OCI-M1 (cell line): ENCODE results near the gene ZMYND10.

Experiments used
- DNase-seq: peaks from one replicate; lab custom pipeline; 2025; lab: John Stamatoyannopoulos, UW

The ZMYND10 gene

DNA sequence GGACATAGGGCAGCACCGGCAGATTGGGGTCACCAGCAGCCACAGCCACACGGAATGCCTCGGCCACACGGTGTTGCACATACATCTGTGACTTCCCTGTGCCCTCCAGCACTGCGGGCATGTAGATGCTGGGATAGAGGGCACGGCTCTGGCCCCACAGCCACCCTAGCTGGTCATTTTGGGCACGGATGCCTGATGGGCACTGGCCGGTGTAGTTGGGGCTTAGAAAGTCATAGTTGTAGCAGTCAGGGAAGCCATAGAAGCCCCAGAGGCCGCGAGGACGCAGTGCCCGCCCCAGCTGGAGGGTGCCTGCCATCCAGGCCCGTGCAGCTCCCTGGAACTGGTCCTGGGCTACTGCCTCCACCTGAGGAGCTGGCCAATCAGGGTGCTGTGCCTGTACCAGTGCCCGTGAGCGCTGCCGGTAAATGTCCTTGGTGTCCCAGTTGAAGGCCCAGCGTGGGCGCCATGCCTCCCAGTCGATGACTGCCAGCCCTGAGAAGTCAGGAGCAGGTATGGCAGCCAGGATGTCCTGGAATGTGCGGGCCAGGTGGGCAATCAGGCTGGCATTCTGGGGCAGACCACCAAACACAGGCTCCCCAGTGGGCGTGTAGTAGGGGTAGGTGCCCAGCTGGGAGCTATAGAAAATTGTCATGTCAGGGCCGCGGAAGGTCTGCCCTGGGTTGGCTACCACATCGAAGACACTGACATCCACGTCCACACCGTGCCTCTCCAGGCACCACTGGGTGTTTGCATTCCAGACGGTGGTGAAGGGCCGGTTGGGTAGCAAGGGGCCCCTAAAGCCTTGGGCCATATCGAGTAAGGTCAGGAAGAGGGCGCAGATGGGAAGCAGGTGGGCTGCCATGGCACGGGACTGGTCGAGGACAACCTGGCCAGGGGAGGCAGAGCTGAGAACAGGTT lies 43.2 kb downstream of the ZMYND10 start:
- DNase-seq: no peak

DNA sequence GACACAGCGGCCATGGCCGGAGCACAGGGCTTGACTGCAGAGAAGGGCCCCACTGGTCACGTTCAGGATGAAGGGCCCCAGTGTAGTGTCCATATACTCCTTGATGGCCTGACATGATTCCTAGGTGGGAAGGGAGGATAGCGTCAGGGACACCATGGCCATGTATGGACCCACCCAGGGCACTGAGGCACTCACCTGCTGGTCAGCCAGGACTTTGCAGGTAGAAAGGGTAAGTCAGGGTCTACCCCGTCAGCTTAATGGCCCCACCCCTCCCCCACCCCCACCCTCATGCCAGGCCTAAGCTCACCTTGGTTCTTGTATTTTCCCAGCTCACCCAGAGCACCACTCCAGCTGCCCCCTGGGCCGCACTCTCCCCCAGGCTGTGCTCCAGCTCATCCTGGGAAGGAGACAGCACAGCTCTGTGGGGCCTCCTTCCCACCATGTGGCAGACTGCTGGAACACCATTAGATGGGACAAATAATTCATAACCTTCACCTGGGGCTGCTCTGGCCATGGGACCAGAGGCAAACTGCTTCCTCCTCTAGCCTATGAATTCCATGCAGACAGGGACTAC lies 44.8 kb downstream of the ZMYND10 start:
- DNase-seq: no peak

DNA sequence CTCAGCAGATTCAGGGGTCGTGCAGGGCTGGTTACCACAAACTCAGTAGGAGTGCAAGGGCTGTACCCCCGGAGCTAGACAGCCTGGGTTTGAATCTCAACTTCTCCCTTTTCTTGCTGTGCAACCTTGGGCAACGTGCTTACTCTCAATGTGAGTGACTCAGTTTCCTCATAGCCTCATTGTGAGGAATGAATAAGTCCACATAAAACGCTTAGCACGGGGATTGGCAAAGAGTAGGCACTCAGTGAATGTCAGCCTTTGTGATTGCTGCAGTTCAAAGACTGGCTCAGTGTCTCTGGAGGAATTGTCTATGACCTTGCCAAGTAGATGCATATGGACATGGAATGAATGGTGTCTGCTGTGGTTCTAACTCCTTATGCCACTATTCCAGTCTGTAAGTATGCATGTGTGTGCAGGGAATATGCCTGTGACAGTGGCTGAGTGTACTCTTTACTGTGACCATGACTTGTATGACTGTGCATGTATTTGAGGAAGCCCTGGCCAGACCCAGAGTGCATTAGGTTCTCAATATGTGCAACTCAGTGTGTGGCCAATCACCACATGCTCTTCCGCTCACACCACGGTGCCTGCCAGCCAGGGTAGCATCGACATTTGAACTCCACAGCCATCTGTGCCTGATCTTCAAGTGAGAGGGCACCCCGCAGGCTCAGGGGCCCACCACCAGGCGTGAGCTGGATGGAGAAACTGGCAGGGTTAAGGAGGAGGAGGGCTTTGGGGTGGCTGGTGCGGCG lies 45.4 kb downstream of the ZMYND10 start:
- DNase-seq: peak; percentile 30

DNA sequence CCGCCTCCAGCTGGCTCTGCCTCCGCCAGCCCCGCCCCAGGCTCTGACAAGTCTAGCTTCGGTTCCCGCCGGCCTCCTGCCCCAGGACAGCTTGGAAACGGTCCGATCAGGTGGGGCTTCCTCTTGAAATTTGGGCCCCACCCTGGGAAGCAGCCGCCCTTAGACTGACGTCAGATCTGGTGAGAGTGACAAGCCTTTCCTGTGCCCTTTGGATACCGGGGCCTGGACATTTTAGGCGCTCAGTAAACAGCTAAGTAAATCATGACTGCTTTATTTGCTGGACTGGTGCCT lies 45.9 kb downstream of the ZMYND10 start:
- no peak for DNase-seq

DNA sequence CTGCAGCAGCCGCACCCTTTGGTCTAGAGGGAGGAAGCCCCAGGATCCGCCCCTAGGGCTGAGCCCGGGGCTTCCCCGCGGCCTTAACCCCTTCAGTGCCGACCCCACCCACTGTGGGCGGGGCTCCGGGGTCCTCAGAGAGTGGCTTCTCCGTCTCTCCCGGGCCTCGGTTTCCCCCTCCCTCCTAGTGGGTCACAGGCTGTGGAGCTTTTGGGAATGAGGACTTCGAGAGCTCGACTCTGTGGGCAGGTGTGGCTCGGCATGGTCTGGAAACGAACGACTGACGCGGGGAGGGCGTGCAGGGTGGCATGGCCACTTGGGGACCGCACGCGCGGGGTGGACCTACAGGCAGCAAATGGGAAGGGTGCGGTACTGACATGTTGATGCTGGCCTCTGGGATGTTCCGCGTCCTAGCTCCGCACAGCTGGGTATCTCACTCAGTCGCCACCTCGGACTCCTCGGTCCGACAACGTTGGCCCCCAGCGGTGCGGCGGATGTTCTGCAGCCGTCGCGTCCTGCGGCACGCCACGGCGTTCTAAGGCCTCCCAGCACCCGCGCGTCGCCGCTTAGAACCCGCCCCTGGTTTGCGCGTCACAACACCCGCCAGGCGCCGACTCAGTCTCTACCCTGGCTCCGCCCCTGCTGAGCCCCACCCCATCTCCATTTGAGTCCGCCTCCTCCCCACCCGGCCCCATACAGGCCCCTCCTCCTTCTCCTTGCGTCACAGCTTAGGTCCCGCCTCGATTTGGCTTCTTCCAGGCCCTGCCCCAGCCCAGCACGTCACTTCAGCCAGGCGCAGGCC lies 46.5 kb downstream of the ZMYND10 start, which contains the start of the genes HYAL3 and NAA80:
HYAL3 (minus strand) TSS at position 570 of the 802 bp plus-strand sequence. CDS start 3,803 bp downstream, outside the sequence.
NAA80 (minus strand) TSS at position 570 of the 802 bp plus-strand sequence. CDS start 1,942 bp downstream, outside the sequence.
- DNase-seq: peak; percentile 98

DNA sequence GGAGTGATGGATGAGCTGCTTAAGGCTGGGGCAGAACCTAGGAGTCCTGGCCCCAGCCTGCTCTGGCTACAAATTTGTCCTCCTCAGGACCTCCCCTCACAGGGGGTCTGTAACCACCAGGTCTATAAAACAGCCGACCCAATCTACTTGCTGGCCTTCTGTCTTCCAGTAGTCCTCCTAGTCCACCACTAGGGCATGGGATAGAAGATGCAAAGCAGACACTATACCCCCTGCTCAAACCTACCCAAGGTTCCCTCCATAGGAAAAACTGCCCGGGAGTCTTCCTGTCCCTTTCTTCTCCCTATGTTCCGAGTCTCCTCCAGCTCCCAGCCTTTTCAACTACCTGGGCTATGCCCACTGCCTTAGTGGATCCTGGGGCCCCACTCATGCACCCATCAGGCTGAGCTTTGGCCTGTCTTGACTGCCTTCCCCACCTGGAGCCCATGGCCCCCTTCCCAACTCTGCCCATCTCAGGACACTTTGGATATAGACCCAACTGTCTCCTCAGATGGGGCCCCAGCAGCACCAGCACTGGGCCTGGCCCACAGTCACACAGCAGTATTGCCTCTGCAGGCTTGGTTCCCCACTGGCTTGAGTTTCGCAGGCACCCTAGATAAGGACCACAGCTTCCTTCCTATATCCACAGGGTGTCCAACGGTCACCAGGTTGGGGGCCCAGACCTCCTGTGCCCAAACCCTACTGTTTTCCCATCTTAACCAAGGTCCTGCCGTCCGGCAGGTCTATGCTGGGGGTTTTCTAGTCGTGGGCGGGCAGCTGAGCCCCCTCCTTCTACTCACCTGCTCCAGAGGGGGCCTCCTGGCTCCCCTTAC lies 47.4 kb downstream of the ZMYND10 start:
- peak; percentile 35 for DNase-seq

DNA sequence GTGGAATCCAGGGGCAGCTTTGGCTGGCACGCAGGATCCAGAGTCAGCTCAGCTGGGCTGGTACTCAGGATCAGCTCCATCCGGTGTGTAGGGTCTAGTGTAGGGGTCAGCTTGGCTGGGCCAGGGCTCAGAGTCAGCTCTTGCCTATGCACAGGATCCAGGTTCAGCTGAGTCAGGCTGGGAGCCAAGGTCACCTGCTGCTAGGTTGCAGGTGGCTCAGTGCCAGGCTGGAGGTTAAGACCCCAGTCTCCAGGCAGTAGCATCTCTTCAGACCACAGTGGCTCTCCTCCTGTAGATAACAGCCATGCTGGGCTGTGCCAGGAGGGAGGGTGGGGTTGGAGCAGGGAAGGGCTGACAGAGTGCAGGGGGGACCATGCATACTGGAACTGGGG lies 48.2 kb downstream of the ZMYND10 start:
- DNase-seq: no peak

DNA sequence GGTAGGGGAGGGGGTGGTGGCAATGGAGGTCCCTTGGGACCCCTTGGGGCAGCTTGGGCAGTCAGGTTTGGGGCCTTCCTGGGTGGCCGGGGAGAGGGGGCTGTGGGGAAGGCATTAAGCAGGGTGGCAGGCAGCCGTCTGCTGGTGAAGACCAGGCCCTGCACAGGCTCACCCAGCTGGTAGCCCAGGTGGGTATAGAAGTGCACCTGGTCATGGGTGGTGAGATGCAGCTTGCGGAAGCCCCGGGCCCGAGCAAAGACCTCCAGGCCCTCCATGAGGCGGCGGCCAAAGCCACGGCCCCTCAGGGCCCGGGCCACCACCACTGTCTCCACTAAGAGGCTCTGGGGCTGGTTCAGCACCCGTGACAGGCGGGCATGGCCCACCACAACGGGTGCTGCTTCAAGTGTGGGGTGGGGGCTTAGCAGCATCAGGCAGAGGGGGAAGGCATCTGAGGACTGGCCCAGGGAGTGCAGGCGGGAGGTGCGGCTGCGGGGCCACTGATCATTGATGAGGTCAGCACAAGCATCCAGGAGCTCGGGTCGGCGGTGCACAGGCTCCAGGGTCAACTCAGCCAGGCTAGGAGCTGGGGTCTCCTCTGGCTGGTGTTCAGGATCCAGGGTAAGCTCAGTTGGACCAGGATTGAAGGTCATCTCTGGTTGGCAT lies 48.7 kb downstream of the ZMYND10 start:
- no peak for DNase-seq

DNA sequence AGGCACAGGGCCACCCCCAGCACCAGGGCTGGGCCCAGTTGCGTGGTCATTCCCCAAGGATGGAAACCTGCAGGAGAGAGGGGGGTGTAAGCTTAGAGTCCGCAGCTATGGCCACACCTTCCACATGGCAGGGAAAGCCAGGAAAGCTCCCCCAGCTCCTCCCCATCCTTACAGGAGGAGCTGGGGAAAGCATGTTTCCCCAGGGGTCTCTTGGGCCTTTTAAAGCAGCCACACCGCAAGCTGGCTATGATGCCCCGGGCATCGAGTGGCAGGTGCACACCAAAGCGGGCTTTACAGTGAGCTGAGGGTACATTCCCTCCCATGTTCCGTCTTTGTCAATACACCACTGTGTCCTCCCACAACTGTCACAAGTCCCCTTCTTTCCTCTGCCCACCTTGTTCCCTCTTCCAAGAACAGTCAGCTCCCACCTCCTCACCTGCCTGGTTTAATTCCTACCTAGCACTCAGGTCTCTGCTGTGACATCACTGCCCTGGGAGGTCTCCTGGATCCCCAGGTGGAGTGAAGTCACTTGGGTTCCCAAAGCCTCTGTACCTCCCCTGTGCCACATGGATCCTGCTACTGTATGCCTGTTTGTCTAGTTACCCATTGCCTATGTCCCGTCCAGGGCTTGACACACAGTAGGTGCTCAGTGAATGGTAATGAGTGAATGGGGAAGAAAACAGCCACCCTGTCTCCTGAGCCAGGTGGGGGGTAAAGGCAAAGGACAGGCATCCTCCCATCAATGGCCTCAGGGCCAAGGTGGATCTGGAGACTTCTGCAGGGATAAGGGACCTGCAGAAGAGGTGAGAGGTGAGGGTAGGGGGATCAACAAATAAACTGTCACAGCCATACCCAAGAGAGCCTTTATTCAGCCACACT lies 49.7 kb downstream of the ZMYND10 start:
- DNase-seq: no peak

DNA sequence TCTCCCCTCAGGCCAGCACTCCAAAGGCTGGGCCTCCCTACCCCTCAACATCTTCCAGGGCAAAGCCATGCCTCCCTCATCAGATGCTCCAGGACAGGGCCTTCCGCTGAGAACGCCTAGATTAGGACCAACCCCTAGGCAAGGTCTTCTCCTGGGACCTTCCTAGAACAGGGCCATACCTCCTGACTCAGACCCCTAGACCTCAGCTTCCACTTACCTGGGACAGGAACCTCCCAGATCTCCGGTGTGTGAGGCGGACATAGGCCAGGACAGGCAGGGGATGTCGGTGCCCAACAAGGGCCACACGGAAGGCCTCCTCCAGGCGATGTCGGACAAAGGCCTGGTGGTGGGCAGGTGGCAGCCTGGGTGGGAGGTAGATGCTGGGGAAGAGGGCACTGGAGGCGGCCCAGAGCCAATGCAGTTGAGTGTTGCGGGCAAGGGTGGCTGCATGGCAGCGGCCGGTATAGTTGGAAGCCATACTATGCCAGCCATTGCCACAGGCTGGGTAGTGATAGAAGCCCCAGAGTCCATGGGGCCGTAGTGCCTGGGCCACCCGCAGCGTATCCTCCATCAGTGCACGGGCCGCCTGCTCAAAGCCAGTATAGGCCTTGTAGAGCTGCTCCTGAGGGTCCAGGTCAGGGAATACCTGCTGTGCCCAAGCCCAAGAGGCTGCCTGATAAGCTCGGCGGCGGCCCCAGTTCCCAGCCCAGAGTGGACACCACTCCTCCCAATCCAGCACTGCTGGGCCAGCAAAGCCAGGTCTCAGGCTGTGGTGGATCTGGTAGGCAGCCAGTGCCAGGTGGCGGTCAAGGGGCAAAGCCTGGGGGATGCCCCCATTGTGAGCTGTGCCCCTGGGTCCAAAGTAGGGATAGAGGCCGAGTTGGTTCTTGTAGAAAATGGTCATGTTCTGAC lies 50.8 kb downstream of the ZMYND10 start:
- DNase-seq: no peak

DNA sequence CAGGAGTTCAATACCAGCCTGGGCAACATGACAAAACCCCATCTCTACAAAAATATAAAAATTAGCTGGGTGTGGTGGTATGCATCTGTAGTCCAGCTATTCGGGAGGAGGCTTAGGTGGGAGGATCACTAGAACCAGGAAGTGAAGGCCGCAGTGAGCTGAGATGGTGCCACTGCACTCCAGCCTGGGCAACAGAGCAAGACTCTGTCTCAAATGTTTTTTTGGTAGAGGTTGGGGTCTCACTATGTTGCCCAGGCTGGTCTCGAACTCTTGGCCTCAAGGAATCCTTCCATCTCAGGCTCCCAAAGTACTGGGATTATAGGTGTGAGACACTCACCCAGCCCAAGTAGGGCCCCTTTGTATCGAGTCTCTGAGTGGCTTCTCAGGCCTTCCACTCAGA lies 51.4 kb downstream of the ZMYND10 start:
- no peak for DNase-seq

DNA sequence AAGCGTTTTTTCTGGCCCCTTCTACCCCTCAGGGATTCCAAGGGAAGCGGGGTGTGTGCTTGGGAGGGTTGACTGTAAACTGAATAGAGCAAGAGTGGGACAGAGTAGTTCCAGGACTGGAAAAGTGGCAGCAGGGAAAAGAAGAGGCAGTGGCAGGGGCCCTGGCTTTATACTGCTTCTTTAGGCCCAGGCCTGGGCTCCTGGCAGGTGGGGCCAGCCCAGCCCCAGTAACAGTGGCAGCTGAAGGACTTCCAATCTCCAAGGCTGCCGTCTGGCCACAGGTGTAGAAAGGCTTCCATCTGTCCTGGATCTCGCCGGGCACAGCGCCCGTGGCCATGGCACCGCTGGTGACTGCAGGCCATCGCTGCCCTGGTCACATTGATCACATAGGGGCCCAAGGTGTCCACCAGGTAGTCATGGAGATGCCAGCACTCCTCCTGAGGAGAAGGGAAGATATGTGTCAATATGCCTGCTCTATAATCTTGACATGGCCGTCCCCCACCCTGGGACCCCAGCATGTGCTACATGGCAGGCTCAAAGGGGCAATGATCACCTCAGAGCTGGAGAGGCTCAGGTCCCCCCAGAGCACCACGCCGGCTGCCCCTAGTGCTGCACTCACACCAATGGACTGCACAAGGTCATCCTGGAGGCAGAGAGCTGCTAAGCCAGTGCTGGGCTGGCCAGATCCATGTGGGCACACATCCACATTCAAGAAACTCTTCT lies 52.3 kb downstream of the ZMYND10 start:
- no peak for DNase-seq

DNA sequence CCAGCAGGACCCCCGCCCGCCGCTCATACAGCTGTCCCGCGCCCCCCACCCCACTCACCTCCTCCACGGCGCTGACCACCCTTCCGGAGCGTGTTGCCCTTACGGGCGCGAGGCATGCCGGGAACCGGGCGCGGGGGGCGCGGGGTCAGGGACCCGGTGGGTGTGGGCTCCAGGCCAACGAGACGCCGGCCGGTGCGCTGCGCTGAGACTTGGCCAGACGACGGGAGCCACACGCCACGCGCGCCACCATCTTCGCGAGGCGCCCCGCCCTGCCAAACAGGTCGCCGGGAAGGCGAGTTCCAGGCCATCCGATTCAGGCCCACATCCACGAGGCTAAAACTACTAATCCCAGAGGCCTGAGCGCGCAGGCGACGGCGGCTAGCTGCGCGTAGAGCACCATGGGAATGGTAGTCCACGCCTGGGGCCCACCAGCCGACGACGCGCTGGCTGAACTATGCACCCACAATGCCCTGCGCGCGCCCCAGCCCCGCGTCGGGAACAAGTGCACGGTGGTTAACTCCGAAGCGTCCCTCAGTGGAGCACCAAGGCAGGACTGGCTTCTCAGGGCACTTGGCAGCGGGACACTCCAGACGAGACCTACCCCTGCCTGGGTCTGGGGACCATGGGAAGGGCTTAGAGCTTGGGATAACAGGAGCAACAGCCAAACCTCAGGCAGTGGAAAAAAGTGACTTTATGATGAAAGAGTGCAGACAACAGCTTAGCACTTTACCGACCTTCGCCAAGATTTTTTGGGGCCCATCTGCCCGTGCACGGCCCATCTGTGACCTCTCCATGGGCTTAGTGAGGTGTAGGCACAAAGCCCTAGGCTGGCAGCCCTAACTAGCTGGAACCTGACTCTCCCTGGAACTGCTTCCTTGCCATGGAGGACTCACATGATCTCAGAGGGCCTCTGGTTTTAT lies 53.1 kb downstream of the ZMYND10 start, which contains the start of gene IFRD2:
IFRD2 (minus strand) TSS at position 271 of the 920 bp plus-strand sequence; CDS start at position 116, 155 bp downstream.
- DNase-seq: peak; percentile 95
